K562 (cell line): ENCODE measurements around the gene TMEM92. TPM values are rescaled to one million over a fixed set of nuclear protein-coding genes. Genes with fewer than 3 reads are reported as not detected.

Experiments used
- ATAC-seq: fragments of 200-7000 bp; cut with Tn5 transposase; 3 replicates; pipeline ENCODE4 v1.9.1; 2020; ENCODE audit warnings: moderate library complexity
- BruUV-seq: library from RNA; stranded (reverse); fragments of 400-500 nt; replicated peaks from 2 replicates; lab custom pipeline; 2021; lab: Mats Ljungman, UMichigan
- CTCF ChIA-PET: fragments of 300-600 bp; formaldehyde crosslinking; extraction: SDS; loops from one replicate; lab custom pipeline; 2021; ENCODE audit warnings: low intra/inter-chr PET ratio; lab: Yijun Ruan, JAX
- POLR2A ChIA-PET: fragments of 300-600, 350-650 bp; sonication (Branson Sonifier 250); formaldehyde crosslinking; extraction: SDS; loops from one replicate; lab custom pipeline; 2021; ENCODE audit warnings: antibody characterized with exemption, inconsistent platforms; lab: Yijun Ruan, JAX
- DNase-seq, 4 experiments: peaks; one replicate each; pipeline versions ENCODE4 v3.0.0 to v3.0.0-alpha.2; 2011 to 2018; ENCODE audit warnings: low spot score in 3 of 4, mixed read lengths in 3 of 4; ENCODE audit errors: extremely low read depth in 1 of 4
- FAIRE-seq: peaks from 2 replicates; lab custom pipeline; 2011; peaks lifted over from hg19 to GRCh38; lab: Jason Lieb, UNC
- H2AFZ ChIP-seq: 2 replicates; pipeline ENCODE4 v1.6.0; 2011; ENCODE audit warnings: low read depth, low read length, control low read depth, inconsistent platforms
- H3K27ac ChIP-seq: fragments of 200-600 bp; 3 replicates; pipeline ENCODE4 v1.8.0; 2011; ENCODE audit warnings: low read depth, mild to moderate bottlenecking, control low read depth, inconsistent platforms, low read length, moderate library complexity, mixed read lengths; ENCODE audit errors: extremely low read depth
- H3K27me3 ChIP-seq, 2 experiments: fragments of 300-600 bp in 1 of 2; 2 replicates in 1 of 2; 3 replicates in 1 of 2; pipeline versions ENCODE4 v1.6.0 to v1.8.0; 2011; ENCODE audit warnings: inconsistent platforms in 2 of 2, low read length in 2 of 2, mild to moderate bottlenecking in 1 of 2, mixed read lengths in 1 of 2, moderate library complexity in 1 of 2; ENCODE audit not compliant: control insufficient read depth in 2 of 2, insufficient read depth in 2 of 2
- H3K36me3 ChIP-seq: fragments of 300-600 bp; 3 replicates; pipeline ENCODE4 v1.8.0; 2011; ENCODE audit warnings: mild to moderate bottlenecking, low read length, inconsistent platforms; ENCODE audit not compliant: control insufficient read depth, insufficient read depth
- H3K4me1 ChIP-seq, 2 experiments: fragments of 200-600 bp in 1 of 2; replicated peaks in 1 of 2; 2 replicates in 1 of 2; 3 replicates in 1 of 2; pipeline versions ENCODE4 v1.5.1 to v1.8.0; 2011; ENCODE audit warnings: inconsistent platforms in 2 of 2, low read length in 2 of 2, mild to moderate bottlenecking in 1 of 2, mixed read lengths in 1 of 2, moderate library complexity in 1 of 2; ENCODE audit not compliant: control insufficient read depth in 2 of 2, insufficient read depth in 2 of 2
- H3K4me2 ChIP-seq: 2 replicates; pipeline ENCODE4 v1.6.1; 2011; ENCODE audit warnings: low read length, control low read depth, inconsistent platforms, mixed read lengths; ENCODE audit not compliant: insufficient read depth
- H3K4me3 ChIP-seq: fragments of 200-600 bp; sonication (generic), shearing (Covaris generic); 2 replicates; pipeline ENCODE4 v1.5.1; 2016; ENCODE audit warnings: control low read depth, inconsistent platforms
- H3K79me2 ChIP-seq: fragments of 200-600 bp; 3 replicates; pipeline ENCODE4 v1.8.0; 2011; ENCODE audit warnings: low read length, inconsistent platforms; ENCODE audit not compliant: control insufficient read depth, insufficient read depth
- H3K9ac ChIP-seq, 2 experiments: 2 replicates each; pipeline versions ENCODE4 v1.6.0 to v1.6.1; 2011; ENCODE audit warnings: low read depth in 2 of 2, low read length in 2 of 2, control low read depth in 1 of 2, inconsistent platforms in 1 of 2, mild to moderate bottlenecking in 1 of 2, mixed read lengths in 1 of 2; ENCODE audit not compliant: insufficient read depth in 1 of 2
- H3K9me1 ChIP-seq: one replicate; pipeline ENCODE4 v1.6.0; 2011; ENCODE audit warnings: inconsistent platforms, mild to moderate bottlenecking, low read length, moderate library complexity; ENCODE audit not compliant: control insufficient read depth, insufficient read depth
- H3K9me3 ChIP-seq: replicated peaks from 2 replicates; pipeline ENCODE4 v1.5.1; 2011; ENCODE audit warnings: low read depth, low read length, inconsistent platforms; ENCODE audit not compliant: control insufficient read depth, insufficient read depth
- H4K20me1 ChIP-seq: replicated peaks from 2 replicates; pipeline ENCODE4 v1.6.1; 2011; ENCODE audit warnings: low read length, inconsistent platforms, mixed read lengths; ENCODE audit not compliant: control insufficient read depth, insufficient read depth
- ARID3B ChIP-seq: fragments of 250-450 bp; sonication (Bioruptor Pico); IDR thresholded peaks from 2 replicates; pipeline ENCODE4 v1.4.0; 2020; ENCODE audit warnings: borderline replicate concordance
- ELF4 ChIP-seq: fragments of 450-650 bp; formaldehyde crosslinking; IDR thresholded peaks from 2 replicates; pipeline ENCODE4 v1.4.0; 2022; ENCODE audit warnings: missing genetic modification characterization
- NUFIP1 ChIP-seq: fragments of 450-650 bp; IDR thresholded peaks from 2 replicates; pipeline ENCODE4 v1.6.1; 2018; ENCODE audit not compliant: partially characterized antibody
- SMAD3 ChIP-seq: fragments of 450-650 bp; formaldehyde crosslinking; conservative IDR thresholded peaks from 2 replicates; pipeline ENCODE4 v1.4.0; 2020; ENCODE audit warnings: mild to moderate bottlenecking
- ZBTB17 ChIP-seq: fragments of 450-650 bp; formaldehyde crosslinking; IDR thresholded peaks from 2 replicates; pipeline ENCODE4 v1.4.0; 2020; ENCODE audit warnings: mild to moderate bottlenecking
- ZNF134 ChIP-seq: fragments of 250-450 bp; sonication (Bioruptor Pico); conservative IDR thresholded peaks from 2 replicates; pipeline ENCODE4 v1.4.0; 2020
- ZNF316 ChIP-seq: fragments of 450-650 bp; IDR thresholded peaks from 2 replicates; pipeline ENCODE4 v1.6.1; 2016
- ZNF354B ChIP-seq: fragments of 250-450 bp; sonication (Bioruptor Pico); IDR thresholded peaks from 2 replicates; pipeline ENCODE4 v1.4.0; 2020
- WGBS: fragments of 100-300 bp; shearing (Covaris generic); methylation state at CpG from one replicate; pipeline ENCODE4 v1.1.6; 2016; ENCODE audit warnings: low coverage, mixed read lengths; ENCODE audit not compliant: insufficient coverage; ENCODE audit errors: missing lambda C conversion rate; 5-methylcytosine and 5-hydroxymethylcytosine counted together
- in situ Hi-C: fragments of 300-500 bp; cut with MboI; formaldehyde crosslinking; loops from 4 replicates; pipeline ENCODE4 v1.15.0; 2018; ENCODE audit warnings: inconsistent platforms, mixed read lengths
- intact Hi-C: fragments of 100-400 bp; cut with micrococcal nuclease; formaldehyde crosslinking; loops from 2 replicates; pipeline ENCODE4 v1.14.2; 2022
- polyA plus RNA-seq, 8 experiments: library from polyadenylated mRNA; depleted of rRNA in 4 of 8; stranded (reverse) in 5 of 8; unstranded in 3 of 8; fragments of >200 nt; fragmentation: Nextera tagmentation in 2 of 8; fragmentation: Illumina TruSeq in 1 of 8; extraction: Ambion mirVana in 2 of 8; extraction: Trizol in 1 of 8; gene quantifications; 2 replicates each; pipeline versions ENCODE4 v1.2.1 to v1.2.3, GENCODE V29; 2011 to 2014; ENCODE audit warnings: inconsistent platforms in 1 of 8, missing spikeins in 1 of 8
- total RNA-seq, 7 experiments: library from RNA; depleted of rRNA in 6 of 7; stranded (reverse); fragments of >200 nt in 6 of 7; fragmentation: Illumina TruSeq in 2 of 7; extraction: Trizol in 2 of 7; gene quantifications; 2 replicates each; pipeline versions ENCODE4 v1.2.1 to v1.2.3, GENCODE V29; 2011 to 2021; ENCODE audit warnings: low replicate concordance in 1 of 7

Gene TMEM92
- total and polyA plus RNA-seq, 9 of the 15 experiments (the other 6 are each of a cell fraction or from before 2014, with no cell fraction given), result 0.14 to 2.1 (median 0.40) TPM

- in situ Hi-C loops, result no loop called here
- ChIA-PET POLR2A (interaction anchor here (1.4 kb wide), 1 partner anchor 10 kb away, joined by 3 read pairs; no protein-coding TSS in a partner anchor), CTCF (no interaction called here)
- Histone ChIP-seq H3K4me2 (no peak overlapping the region), H3K9me1 (no peaks in the 10 kb centered on the region), H3K79me2 (no peaks in the 10 kb centered on the region), H3K4me3 (no peak overlapping the region), H3K27ac (no peak overlapping the region), H3K4me1 (peaks cover 8 to 10% of the 10 kb centered on the region in 2 experiments; a peak in 4 of 5 replicates), H3K9ac (no peak overlapping the region), H3K9me3 (0 out of 2 replicates have a peak, but pooled peaks cover 2% of the 10 kb centered on the region), H4K20me1 (no peaks in the 10 kb centered on the region), H3K27me3 (peaks cover 2 to 12% of the 10 kb centered on the region in 2 experiments; a peak in 3 of 5 replicates), H3K36me3 (no peaks in the 10 kb centered on the region), H2AFZ (no peak overlapping the region)
- no TSS peak for BruUV-seq
- ATAC-seq, result no peak
- FAIRE-seq, result no peak
- no peak for TF ChIP-seq ZNF354B (CRISPR knock-in tag)
- TF ChIP-seq SMAD3 (CRISPR knock-in tag), result no peak
- no peak for TF ChIP-seq ZNF134 (CRISPR knock-in tag)
- TF ChIP-seq ZNF316, result no peak
- TF ChIP-seq NUFIP1, result no peak
- TF ChIP-seq ELF4 (CRISPR knock-in tag), result no peak
- TF ChIP-seq ARID3B (CRISPR knock-in tag), result no peak
- TF ChIP-seq ZBTB17, result no peak
- WGBS, result 0% methylated on average over 3 of the region's 3 CpGs
- intact Hi-C loops, result no loop called here
- no peak for DNase-seq
These were observed 21.5 kb upstream of the TMEM92 start for GRCh38 chr17:50252781-50253180.
